B cell (primary cell): Measurements from ENCODE around the gene MAZ.

Source experiments
- CTCF ChIP-seq: fragments of 200-600 bp; IDR thresholded peaks from one replicate; pipeline ENCODE4 v1.8.0; 2022; ENCODE audit warnings: antibody characterized with exemption, mild to moderate bottlenecking
- EZH2 ChIP-seq: IDR thresholded peaks from 2 replicates; pipeline ENCODE4 v1.6.1; 2012; ENCODE audit warnings: borderline replicate concordance, low read depth, mild to moderate bottlenecking, moderate library complexity, low read length; ENCODE audit not compliant: insufficient read depth, poor library complexity, severe bottlenecking

GRCh38 chr16:29769507-29769906 is 36.8 kb upstream of the MAZ start:
- TF ChIP-seq CTCF, result no peak
- no peak for TF ChIP-seq EZH2
